T47D (cell line): ENCODE data around the gene PRPF31.

Experiments used
- DNase-seq, 2 experiments: peaks; one replicate each; pipeline versions ENCODE4 v3.0.0 to v3.0.0-alpha.2; 2011 to 2012; ENCODE audit warnings: low read depth in 1 of 2, low spot score in 1 of 2
- JUND ChIP-seq: IDR thresholded peaks from 2 replicates; pipeline ENCODE4 v1.6.1; 2012; ENCODE audit warnings: low read depth
- in situ Hi-C: cut with HindIII; loops from 2 replicates; pipeline ENCODE4 v1.10.0; 2016; ENCODE audit warnings: low sequenced_read_pairs, low pct_unique_long_range_greater_than_20kb

The PRPF31 gene

DNA sequence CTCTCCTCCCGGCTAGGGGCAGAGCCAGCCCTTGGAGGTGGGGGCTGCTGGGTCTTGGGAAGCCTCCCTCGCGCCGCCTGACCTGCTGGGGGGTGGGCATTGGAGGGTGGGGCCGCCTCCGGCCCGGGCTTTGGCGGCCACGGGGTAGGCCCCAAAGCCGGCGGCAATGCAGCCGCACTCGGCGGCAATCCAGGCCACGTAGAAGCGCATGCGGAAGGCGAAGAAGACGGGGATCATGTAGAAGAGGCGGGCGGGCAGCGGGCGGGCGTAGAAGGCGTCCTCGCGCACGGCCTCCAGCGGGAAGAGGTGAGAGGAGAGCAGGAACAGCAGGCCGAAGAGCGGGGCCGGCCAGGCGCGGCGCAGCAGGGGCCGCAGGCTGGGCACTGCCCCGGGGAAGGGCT is 65.1 kb downstream of the PRPF31 start:
- DNase-seq: no peak
- no peak for TF ChIP-seq JUND
- in situ Hi-C loops: no loop called here
